Measurements from ENCODE around the gene ROBO1. TPM values are rescaled to one million over a fixed set of nuclear protein-coding genes. Genes with fewer than 3 reads are reported as not detected.

The ROBO1 gene
- total and polyA plus RNA-seq, 2 of the 13 experiments (the other 11 are each of a cell fraction or from before 2014, with no cell fraction given) = 52.2 to 71.0 TPM

DNA sequence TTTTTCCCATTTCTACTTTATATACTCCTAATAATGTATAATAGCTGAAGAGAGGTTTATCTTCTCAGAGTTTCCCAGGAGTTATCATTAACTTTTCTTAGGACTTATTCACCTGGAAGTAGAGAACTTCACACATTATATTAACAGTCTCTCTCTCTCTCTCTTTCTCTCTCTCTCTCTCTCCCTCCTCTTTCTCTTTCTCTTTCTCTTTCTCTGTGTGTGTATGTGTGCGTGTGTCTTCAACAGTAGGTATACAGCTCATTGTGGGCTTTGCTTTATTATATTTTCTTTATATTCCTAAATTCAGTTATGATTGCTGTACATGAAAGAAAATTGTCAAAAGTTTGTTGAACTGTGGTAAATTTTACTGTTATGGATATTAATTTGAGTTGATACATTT is 353.8 kb downstream of the ROBO1 start:
- H3K27me3 ChIP-seq (ENCODE audit: control insufficient read depth in 1 of 2, insufficient read depth in 2 of 2, low read length in 2 of 2) = no peaks in the 10 kb centered on the region
- H3K4me2 ChIP-seq (ENCODE audit: low read depth, low read length) = no peak overlapping the region
- H3K4me1 ChIP-seq (ENCODE audit: insufficient read depth, low read length) = no peaks in the 10 kb centered on the region
- ATAC-seq (no peak), FAIRE-seq (no peak), DNase-seq (ENCODE audit: low spot score) (no peak)
- H3K79me2 ChIP-seq (ENCODE audit: insufficient read depth, low read length) = no peaks in the 10 kb centered on the region
- CTCF ChIA-PET (ENCODE audit: low intra/inter-chr PET ratio, low total read pairs) = no interaction called here
- no peak overlapping the region for H3K9ac ChIP-seq (ENCODE audit: insufficient read depth, low read depth, low read length)
- no peak overlapping the region for H3K27ac ChIP-seq (ENCODE audit: extremely low read length, insufficient read depth, low read length)
- no peaks in the 10 kb centered on the region for H4K20me1 ChIP-seq (ENCODE audit: insufficient read depth, low read length)
- POLR2A ChIA-PET = no interaction called here
- 0% methylated on average over 1 of the region's 1 CpG for WGBS (ENCODE audit: low lambda C conversion rate)
- intact Hi-C loops (cut with micrococcal nuclease; ENCODE audit: unreplicated experiment) = no loop called here
- H3K36me3 ChIP-seq (replicated peaks in 1 of 2; ENCODE audit: control insufficient read depth in 1 of 2, insufficient read depth in 2 of 2, low read length in 2 of 2) = no peaks in the 10 kb centered on the region
- no peak overlapping the region for H3K4me3 ChIP-seq (replicated peaks in 1 of 3; ENCODE audit: insufficient read depth in 1 of 3, low read depth in 2 of 3, low read length in 3 of 3)
- in situ Hi-C loops (cut with HindIII; ENCODE audit: extremely low pct_ligation_motif_present, low pct_unique_long_range_greater_than_20kb) = no loop called here
- no peak overlapping the region for H2AFZ ChIP-seq (ENCODE audit: low read length)
- H3K9me3 ChIP-seq (ENCODE audit: low read length) = no peaks in the 10 kb centered on the region
- no TSS peak for BruUV-seq (replicated peaks)
- no peak for TF ChIP-seq IKZF4 (CRISPR knock-in tag; IDR thresholded peaks at IDR 0.05; ENCODE audit: borderline replicate concordance, low read depth, not compliant biosample characterization)
- TF ChIP-seq ZNF44 (CRISPR knock-in tag; IDR thresholded peaks at IDR 0.05) = no peak
- TF ChIP-seq RARG (CRISPR knock-in tag; IDR thresholded peaks at IDR 0.05; ENCODE audit: low read depth) = no peak
- no peak for TF ChIP-seq CHD4 (IDR thresholded peaks at IDR 0.05; ENCODE audit: borderline replicate concordance, low read length)
- TF ChIP-seq AGO1 (IDR thresholded peaks at IDR 0.05; ENCODE audit: low read depth, low read length, poor library complexity, severe bottlenecking) = no peak

DNA sequence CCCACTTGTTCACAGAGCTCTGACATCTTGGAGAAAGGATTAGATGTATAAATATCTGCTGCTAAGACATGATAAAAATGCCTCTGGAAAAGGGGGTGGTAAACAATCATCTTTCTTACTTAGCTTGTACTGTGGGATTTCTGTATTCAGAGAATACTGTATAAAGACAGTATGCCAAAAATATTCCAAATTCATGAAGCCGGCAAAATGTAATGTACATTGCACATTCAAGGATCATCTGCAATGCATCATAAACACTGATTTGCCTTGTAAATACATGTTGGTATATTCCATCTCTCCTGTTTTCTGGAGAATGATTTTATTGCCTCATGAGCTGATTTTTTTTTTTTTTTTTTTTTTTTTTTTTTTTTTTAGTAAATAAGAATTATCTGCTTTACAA is 355.3 kb downstream of the ROBO1 start:
- in situ Hi-C loops (cut with HindIII; ENCODE audit: extremely low pct_ligation_motif_present, low pct_unique_long_range_greater_than_20kb) (no loop called here), intact Hi-C loops (cut with micrococcal nuclease; ENCODE audit: unreplicated experiment) (no loop called here)
- no peak overlapping the region for H2AFZ ChIP-seq (ENCODE audit: low read length)
- no peak for FAIRE-seq
- no peak for DNase-seq (ENCODE audit: low spot score)
- no peaks in the 10 kb centered on the region for H4K20me1 ChIP-seq (ENCODE audit: insufficient read depth, low read length)
- no peak overlapping the region for H3K27ac ChIP-seq (ENCODE audit: extremely low read length, insufficient read depth, low read length)
- no peak overlapping the region for H3K9ac ChIP-seq (ENCODE audit: insufficient read depth, low read depth, low read length)
- H3K4me1 ChIP-seq (ENCODE audit: insufficient read depth, low read length) = no peaks in the 10 kb centered on the region
- H3K36me3 ChIP-seq (replicated peaks in 1 of 2; ENCODE audit: control insufficient read depth in 1 of 2, insufficient read depth in 2 of 2, low read length in 2 of 2) = no peaks in the 10 kb centered on the region
- no peaks in the 10 kb centered on the region for H3K79me2 ChIP-seq (ENCODE audit: insufficient read depth, low read length)
- no peak overlapping the region for H3K4me2 ChIP-seq (ENCODE audit: low read depth, low read length)
- no TSS peak for BruUV-seq (replicated peaks)
- H3K27me3 ChIP-seq (ENCODE audit: control insufficient read depth in 1 of 2, insufficient read depth in 2 of 2, low read length in 2 of 2) = no peaks in the 10 kb centered on the region
- ChIA-PET CTCF (ENCODE audit: low intra/inter-chr PET ratio, low total read pairs) (no interaction called here), POLR2A (no interaction called here)
- no peaks in the 10 kb centered on the region for H3K9me3 ChIP-seq (ENCODE audit: low read length)
- H3K4me3 ChIP-seq (replicated peaks in 1 of 3; ENCODE audit: insufficient read depth in 1 of 3, low read depth in 2 of 3, low read length in 3 of 3) = no peak overlapping the region
- WGBS (ENCODE audit: low lambda C conversion rate) = 0% methylated on average over 1 of the region's 1 CpG
- ATAC-seq = no peak
- TF ChIP-seq, protein P1, sequence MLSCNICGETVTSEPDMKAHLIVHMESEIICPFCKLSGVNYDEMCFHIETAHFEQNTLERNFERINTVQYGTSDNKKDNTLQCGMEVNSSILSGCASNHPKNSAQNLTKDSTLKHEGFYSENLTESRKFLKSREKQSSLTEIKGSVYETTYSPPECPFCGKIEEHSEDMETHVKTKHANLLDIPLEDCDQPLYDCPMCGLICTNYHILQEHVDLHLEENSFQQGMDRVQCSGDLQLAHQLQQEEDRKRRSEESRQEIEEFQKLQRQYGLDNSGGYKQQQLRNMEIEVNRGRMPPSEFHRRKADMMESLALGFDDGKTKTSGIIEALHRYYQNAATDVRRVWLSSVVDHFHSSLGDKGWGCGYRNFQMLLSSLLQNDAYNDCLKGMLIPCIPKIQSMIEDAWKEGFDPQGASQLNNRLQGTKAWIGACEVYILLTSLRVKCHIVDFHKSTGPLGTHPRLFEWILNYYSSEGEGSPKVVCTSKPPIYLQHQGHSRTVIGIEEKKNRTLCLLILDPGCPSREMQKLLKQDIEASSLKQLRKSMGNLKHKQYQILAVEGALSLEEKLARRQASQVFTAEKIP (CRISPR knock-in tag; IDR thresholded peaks at IDR 0.05; ENCODE audit: borderline replicate concordance) = no peak
- TF ChIP-seq KAT2B (IDR thresholded peaks at IDR 0.05; ENCODE audit: borderline replicate concordance, low read depth, low read length) (no peak), ZNF546 (CRISPR knock-in tag; conservative IDR thresholded peaks at IDR 0.05) (no peak), ZNF615 (CRISPR knock-in tag; IDR thresholded peaks at IDR 0.05; ENCODE audit: borderline replicate concordance) (no peak), RARA (CRISPR knock-in tag; IDR thresholded peaks at IDR 0.05) (no peak), NFATC3 (CRISPR knock-in tag; IDR thresholded peaks at IDR 0.05) (no peak), MYNN (CRISPR knock-in tag; IDR thresholded peaks at IDR 0.05; ENCODE audit: low read depth) (no peak), ZNF292 (CRISPR knock-in tag; IDR thresholded peaks at IDR 0.05; ENCODE audit: borderline replicate concordance, low read depth) (no peak), SCMH1 (CRISPR knock-in tag; IDR thresholded peaks at IDR 0.05; ENCODE audit: borderline replicate concordance) (no peak), ZNF510 (CRISPR knock-in tag; IDR thresholded peaks at IDR 0.05; ENCODE audit: low read depth) (no peak)
- TF ChIP-seq, protein P2, sequence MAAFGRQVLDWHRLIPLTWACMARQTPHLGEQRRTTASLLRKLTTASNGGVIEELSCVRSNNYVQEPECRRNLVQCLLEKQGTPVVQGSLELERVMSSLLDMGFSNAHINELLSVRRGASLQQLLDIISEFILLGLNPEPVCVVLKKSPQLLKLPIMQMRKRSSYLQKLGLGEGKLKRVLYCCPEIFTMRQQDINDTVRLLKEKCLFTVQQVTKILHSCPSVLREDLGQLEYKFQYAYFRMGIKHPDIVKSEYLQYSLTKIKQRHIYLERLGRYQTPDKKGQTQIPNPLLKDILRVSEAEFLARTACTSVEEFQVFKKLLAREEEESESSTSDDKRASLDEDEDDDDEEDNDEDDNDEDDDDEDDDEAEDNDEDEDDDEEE (CRISPR knock-in tag; IDR thresholded peaks at IDR 0.05) = no peak
